ENCODE results near the gene UTP15. TPM values are rescaled to one million over a fixed set of nuclear protein-coding genes. Genes with fewer than 3 reads are reported as not detected.

Gene UTP15
- total RNA-seq = 100 to 1,000 TPM in 2 of 8 experiments, 10 to 100 TPM in 6; 10.7 to 298 (median 15.3) TPM

GRCh38 chr5:73565139-73565968 lies at the start of gene UTP15, which contains the start of gene ANKRA2:
TSS of gene UTP15 (plus strand) at chr5:73565743. CDS start at chr5:73567345, 1,602 bp downstream.
TSS of gene ANKRA2 (minus strand) at chr5:73565639. CDS start at chr5:73562881, 2,758 bp downstream.
- 0 to 4% (median 0%) methylated on average over 13 to 40 of the region's 62 CpGs; no CpG with 5 or more reads in 2 of the 10 experiments for WGBS, 10 experiments
- peak; percentile 86 to 94 (median 92) for ATAC-seq (replicated peaks in 6 of 8)

GRCh38 chr5:73519531-73520283 lies 45.8 kb upstream of the UTP15 start:
- no peak overlapping the region for H3K27ac ChIP-seq
- WGBS, 10 experiments = 24 to 82% (median 66%) methylated on average over 1 to 10 of the region's 16 CpGs; no CpG with 5 or more reads in 2 of the 10 experiments
- H3K4me1 ChIP-seq (replicated peaks in 1 of 2) = no peaks in the 10 kb centered on the region
- in situ Hi-C loops (cut with MboI; ENCODE audit: low pct_unique_long_range_greater_than_20kb in 2 of 9, low sequenced_read_pairs in 9 of 9, unreplicated experiment in 9 of 9) = loop anchor here in 1 of 9 experiments (25.0 kb wide), 1 partner anchor 268 kb away; no protein-coding TSS in a partner anchor
- H3K4me3 ChIP-seq = no peak overlapping the region
- peak; percentile 63 to 99 (median 93) for ATAC-seq (replicated peaks in 6 of 8)

More at GRCh38 chr5:73565139-73565968, at the start of gene UTP15, which contains the start of gene ANKRA2:
- Histone ChIP-seq H3K27ac (peak within 1 kb of the TSS; percentile 71 to 87), H3K4me3 (peak within 1 kb of the TSS; percentile 48 to 76 (median 69)), H3K4me1 (replicated peaks in 1 of 2) (peaks cover 9 to 21% of the 10 kb centered on the region in 2 donors)
- in situ Hi-C loops (cut with MboI; ENCODE audit: low pct_unique_long_range_greater_than_20kb in 2 of 9, low sequenced_read_pairs in 9 of 9, unreplicated experiment in 9 of 9) = no loop called here

- Histone ChIP-seq H3K4me1 (replicated peaks in 1 of 2) (no peaks in the 10 kb centered on the region), H3K4me3 (no peak overlapping the region), H3K27ac (no peak overlapping the region)
- ATAC-seq (replicated peaks in 6 of 8) = no peak
- in situ Hi-C loops (cut with MboI; ENCODE audit: low pct_unique_long_range_greater_than_20kb in 2 of 9, low sequenced_read_pairs in 9 of 9, unreplicated experiment in 9 of 9) = loop anchor here in 1 of 9 experiments (25.0 kb wide), 1 partner anchor 264 kb away; no protein-coding TSS in a partner anchor
- 44 to 92% (median 87%) methylated on average over 1 to 6 of the region's 7 CpGs; no CpG with 5 or more reads in 3 of the 10 experiments for WGBS, 10 experiments
These were observed 42.6 kb upstream of the UTP15 start for GRCh38 chr5:73522989-73523388.

GRCh38 chr5:73523861-73524260 lies 41.7 kb upstream of the UTP15 start:
- ATAC-seq (replicated peaks in 6 of 8) = no peak
- Histone ChIP-seq H3K27ac (no peak overlapping the region), H3K4me1 (replicated peaks in 1 of 2) (no peaks in the 10 kb centered on the region), H3K4me3 (no peak overlapping the region)
- in situ Hi-C loops (cut with MboI; ENCODE audit: low pct_unique_long_range_greater_than_20kb in 2 of 9, low sequenced_read_pairs in 9 of 9, unreplicated experiment in 9 of 9) = loop anchor here in 1 of 9 experiments (25.0 kb wide), 1 partner anchor 263 kb away; no protein-coding TSS in a partner anchor
- 50 to 100% (median 100%) methylated on average over 1 of the region's 1 CpG; no CpG with 5 or more reads in 4 of the 10 experiments for WGBS, 10 experiments

- Histone ChIP-seq H3K27ac (no peak overlapping the region), H3K4me1 (replicated peaks in 1 of 2) (no peaks in the 10 kb centered on the region), H3K4me3 (no peak overlapping the region)
- in situ Hi-C loops (cut with MboI; ENCODE audit: low pct_unique_long_range_greater_than_20kb in 2 of 9, low sequenced_read_pairs in 9 of 9, unreplicated experiment in 9 of 9) = loop anchor here in 1 of 9 experiments (25.0 kb wide), 1 partner anchor 438 kb away; no protein-coding TSS in a partner anchor
- ATAC-seq (replicated peaks in 6 of 8) = peak in 1 of 8 experiments; percentile 37
- WGBS, 10 experiments = 35 to 100% (median 83%) methylated on average over 1 to 3 of the region's 3 CpGs
These were observed 39.8 kb upstream of the UTP15 start for GRCh38 chr5:73525606-73526203.

- Histone ChIP-seq H3K27ac (no peak overlapping the region), H3K4me1 (replicated peaks in 1 of 2) (no peaks in the 10 kb centered on the region), H3K4me3 (no peak overlapping the region)
- in situ Hi-C loops (cut with MboI; ENCODE audit: low pct_unique_long_range_greater_than_20kb in 2 of 9, low sequenced_read_pairs in 9 of 9, unreplicated experiment in 9 of 9) = loop anchor here in 1 of 9 experiments (25.0 kb wide), 1 partner anchor 441 kb away; no protein-coding TSS in a partner anchor
- 80 to 94% (median 86%) methylated on average over 2 to 3 of the region's 3 CpGs; no CpG with 5 or more reads in 2 of the 10 experiments for WGBS, 10 experiments
- ATAC-seq (replicated peaks in 6 of 8) = no peak
These were observed 37.3 kb upstream of the UTP15 start for GRCh38 chr5:73528248-73528647.

- H3K27ac ChIP-seq = no peak overlapping the region
- no peaks in the 10 kb centered on the region for H3K4me1 ChIP-seq (replicated peaks in 1 of 2)
- no peak overlapping the region for H3K4me3 ChIP-seq
- 38 to 100% (median 80%) methylated on average over 1 of the region's 1 CpG; no CpG with 5 or more reads in 1 of the 10 experiments for WGBS, 10 experiments
- in situ Hi-C loops (cut with MboI; ENCODE audit: low pct_unique_long_range_greater_than_20kb in 2 of 9, low sequenced_read_pairs in 9 of 9, unreplicated experiment in 9 of 9) = loop anchor here in 1 of 9 experiments (25.0 kb wide), 1 partner anchor 442 kb away; no protein-coding TSS in a partner anchor
- ATAC-seq (replicated peaks in 6 of 8) = no peak
These were observed 36.5 kb upstream of the UTP15 start for GRCh38 chr5:73529081-73529480.

GRCh38 chr5:73531356-73531755 lies 34.2 kb upstream of the UTP15 start:
- no peak for ATAC-seq (replicated peaks in 6 of 8)
- Histone ChIP-seq H3K4me1 (replicated peaks in 1 of 2) (no peaks in the 10 kb centered on the region), H3K27ac (no peak overlapping the region), H3K4me3 (no peak overlapping the region)
- in situ Hi-C loops (cut with MboI; ENCODE audit: low pct_unique_long_range_greater_than_20kb in 2 of 9, low sequenced_read_pairs in 9 of 9, unreplicated experiment in 9 of 9) = loop anchor here in 1 of 9 experiments (25.0 kb wide), 1 partner anchor 444 kb away; no protein-coding TSS in a partner anchor
- 67 to 100% (median 100%) methylated on average over 1 of the region's 1 CpG; no CpG with 5 or more reads in 1 of the 10 experiments for WGBS, 10 experiments

GRCh38 chr5:73532195-73532594 lies 33.3 kb upstream of the UTP15 start:
- no peak for ATAC-seq (replicated peaks in 6 of 8)
- Histone ChIP-seq H3K27ac (no peak overlapping the region), H3K4me1 (replicated peaks in 1 of 2) (no peaks in the 10 kb centered on the region), H3K4me3 (no peak overlapping the region)
- in situ Hi-C loops (cut with MboI; ENCODE audit: low pct_unique_long_range_greater_than_20kb in 2 of 9, low sequenced_read_pairs in 9 of 9, unreplicated experiment in 9 of 9) = loop anchor here in 1 of 9 experiments (25.0 kb wide), 1 partner anchor 445 kb away; no protein-coding TSS in a partner anchor
- 46 to 100% (median 80%) methylated on average over 1 to 4 of the region's 5 CpGs for WGBS, 10 experiments

- ATAC-seq (replicated peaks in 6 of 8) = peak in 5 of 8 experiments; percentile 21 to 96 (median 93)
- no peak overlapping the region for H3K27ac ChIP-seq
- in situ Hi-C loops (cut with MboI; ENCODE audit: low pct_unique_long_range_greater_than_20kb in 2 of 9, low sequenced_read_pairs in 9 of 9, unreplicated experiment in 9 of 9) = loop anchor here in 1 of 9 experiments (25.0 kb wide), 1 partner anchor 447 kb away; no protein-coding TSS in a partner anchor
- no peaks in the 10 kb centered on the region for H3K4me1 ChIP-seq (replicated peaks in 1 of 2)
- 0 to 100% (median 68%) methylated on average over 2 to 5 of the region's 5 CpGs; no CpG with 5 or more reads in 3 of the 10 experiments for WGBS, 10 experiments
- H3K4me3 ChIP-seq = no peak overlapping the region
These were observed 31.4 kb upstream of the UTP15 start for GRCh38 chr5:73534011-73534644.

GRCh38 chr5:73534971-73535370 lies 30.6 kb upstream of the UTP15 start:
- in situ Hi-C loops (cut with MboI; ENCODE audit: low pct_unique_long_range_greater_than_20kb in 2 of 9, low sequenced_read_pairs in 9 of 9, unreplicated experiment in 9 of 9) = loop anchor here in 1 of 9 experiments (25.0 kb wide), 1 partner anchor 448 kb away; no protein-coding TSS in a partner anchor
- Histone ChIP-seq H3K27ac (no peak overlapping the region), H3K4me3 (no peak overlapping the region), H3K4me1 (replicated peaks in 1 of 2) (no peaks in the 10 kb centered on the region)
- 14 to 100% (median 86%) methylated on average over 1 to 2 of the region's 2 CpGs for WGBS, 10 experiments
- ATAC-seq (replicated peaks in 6 of 8) = no peak

Measured in motor neuron (in vitro differentiated cells).